ENCODE data around the gene MEST.

DNA sequence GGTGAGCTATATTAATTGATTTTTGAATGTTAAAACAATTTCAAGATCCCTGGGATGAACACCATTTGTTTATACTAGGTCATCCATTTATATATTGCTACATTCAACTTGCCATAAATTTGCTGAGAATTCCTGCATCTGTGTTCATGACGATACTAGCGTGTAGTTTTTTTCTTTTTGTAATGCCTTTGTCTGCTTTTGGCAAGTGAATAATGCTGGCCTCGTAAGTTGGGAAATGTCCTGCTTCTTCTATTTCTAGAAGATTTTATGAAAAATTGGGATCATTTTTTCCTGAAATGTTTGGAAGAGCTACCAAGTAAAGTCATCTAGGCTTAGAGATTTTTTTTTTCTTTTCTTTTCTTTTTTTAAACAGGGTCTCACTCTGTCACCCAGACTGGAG is 12.9 kb upstream of the MEST start:
- TF ChIP-seq, protein P1, sequence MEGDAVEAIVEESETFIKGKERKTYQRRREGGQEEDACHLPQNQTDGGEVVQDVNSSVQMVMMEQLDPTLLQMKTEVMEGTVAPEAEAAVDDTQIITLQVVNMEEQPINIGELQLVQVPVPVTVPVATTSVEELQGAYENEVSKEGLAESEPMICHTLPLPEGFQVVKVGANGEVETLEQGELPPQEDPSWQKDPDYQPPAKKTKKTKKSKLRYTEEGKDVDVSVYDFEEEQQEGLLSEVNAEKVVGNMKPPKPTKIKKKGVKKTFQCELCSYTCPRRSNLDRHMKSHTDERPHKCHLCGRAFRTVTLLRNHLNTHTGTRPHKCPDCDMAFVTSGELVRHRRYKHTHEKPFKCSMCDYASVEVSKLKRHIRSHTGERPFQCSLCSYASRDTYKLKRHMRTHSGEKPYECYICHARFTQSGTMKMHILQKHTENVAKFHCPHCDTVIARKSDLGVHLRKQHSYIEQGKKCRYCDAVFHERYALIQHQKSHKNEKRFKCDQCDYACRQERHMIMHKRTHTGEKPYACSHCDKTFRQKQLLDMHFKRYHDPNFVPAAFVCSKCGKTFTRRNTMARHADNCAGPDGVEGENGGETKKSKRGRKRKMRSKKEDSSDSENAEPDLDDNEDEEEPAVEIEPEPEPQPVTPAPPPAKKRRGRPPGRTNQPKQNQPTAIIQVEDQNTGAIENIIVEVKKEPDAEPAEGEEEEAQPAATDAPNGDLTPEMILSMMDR (IDR thresholded peaks at IDR 0.05 in 4 of 5, conservative IDR thresholded peaks at IDR 0.05 in 1 of 5) = no peak
- TF ChIP-seq POLR2A (IDR thresholded peaks at IDR 0.05) = no peak
